ENCODE measurements around the gene MIOS.

Gene MIOS

DNA sequence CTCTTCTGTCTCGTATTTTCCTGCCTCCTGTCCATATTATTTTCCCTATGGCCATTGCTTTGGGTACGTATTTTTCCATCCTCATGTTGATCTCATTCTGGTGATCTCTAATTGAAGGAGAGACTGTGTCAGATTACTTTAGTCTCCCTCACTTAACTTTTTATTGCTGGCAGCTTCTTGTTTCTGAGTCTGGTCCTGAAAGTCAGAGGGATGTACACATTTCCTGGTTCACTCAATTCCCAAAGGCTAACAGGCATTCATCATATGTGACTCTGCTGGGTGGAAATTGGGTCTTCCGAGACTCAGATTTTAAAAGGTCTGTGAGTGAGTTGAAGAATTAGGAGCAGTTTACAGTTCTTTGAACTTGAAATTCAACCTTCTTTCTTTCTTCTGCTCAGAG is 84.8 kb downstream of the MIOS start:
- H3K27ac ChIP-seq (ENCODE audit: low read depth, low read length) = no peak overlapping the region
- TF ChIP-seq, protein P1, sequence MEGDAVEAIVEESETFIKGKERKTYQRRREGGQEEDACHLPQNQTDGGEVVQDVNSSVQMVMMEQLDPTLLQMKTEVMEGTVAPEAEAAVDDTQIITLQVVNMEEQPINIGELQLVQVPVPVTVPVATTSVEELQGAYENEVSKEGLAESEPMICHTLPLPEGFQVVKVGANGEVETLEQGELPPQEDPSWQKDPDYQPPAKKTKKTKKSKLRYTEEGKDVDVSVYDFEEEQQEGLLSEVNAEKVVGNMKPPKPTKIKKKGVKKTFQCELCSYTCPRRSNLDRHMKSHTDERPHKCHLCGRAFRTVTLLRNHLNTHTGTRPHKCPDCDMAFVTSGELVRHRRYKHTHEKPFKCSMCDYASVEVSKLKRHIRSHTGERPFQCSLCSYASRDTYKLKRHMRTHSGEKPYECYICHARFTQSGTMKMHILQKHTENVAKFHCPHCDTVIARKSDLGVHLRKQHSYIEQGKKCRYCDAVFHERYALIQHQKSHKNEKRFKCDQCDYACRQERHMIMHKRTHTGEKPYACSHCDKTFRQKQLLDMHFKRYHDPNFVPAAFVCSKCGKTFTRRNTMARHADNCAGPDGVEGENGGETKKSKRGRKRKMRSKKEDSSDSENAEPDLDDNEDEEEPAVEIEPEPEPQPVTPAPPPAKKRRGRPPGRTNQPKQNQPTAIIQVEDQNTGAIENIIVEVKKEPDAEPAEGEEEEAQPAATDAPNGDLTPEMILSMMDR (IDR thresholded peaks at IDR 0.05; ENCODE audit: low read depth, low read length, poor library complexity, severe bottlenecking) = no peak
- TF ChIP-seq EZH2phosphoT487 (IDR thresholded peaks at IDR 0.05; ENCODE audit: borderline replicate concordance, low read length) = no peak
- H3K27me3 ChIP-seq (ENCODE audit: control insufficient read depth, low read length) = no peaks in the 10 kb centered on the region
- H3K4me1 ChIP-seq (ENCODE audit: control insufficient read depth, low read length) = no peaks in the 10 kb centered on the region
- H3F3A ChIP-seq (ENCODE audit: control insufficient read depth, insufficient read depth) = peaks cover 4% of the 10 kb centered on the region; the same call in 1 of the 2 replicates
- no peaks in the 10 kb centered on the region for H3K36me3 ChIP-seq (ENCODE audit: control insufficient read depth, low read length)
- H3K4me3 ChIP-seq (ENCODE audit: low read length) = no peak overlapping the region
- no peak overlapping the region for H3K4me2 ChIP-seq (ENCODE audit: low read length)
- H3K79me2 ChIP-seq (ENCODE audit: control insufficient read depth, low read length) = peaks cover 33% of the 10 kb centered on the region
- H3K9me3 ChIP-seq (ENCODE audit: control insufficient read depth, insufficient read depth, low read length) = no peaks in the 10 kb centered on the region
- no peaks in the 10 kb centered on the region for H4K20me1 ChIP-seq (ENCODE audit: control insufficient read depth, insufficient read depth, low read depth, low read length)
- H3K9me2 ChIP-seq (replicated peaks; ENCODE audit: control insufficient read depth, low read length) = no peaks in the 10 kb centered on the region

GRCh38 chr7:7652798-7653540 is 86.3 kb downstream of the MIOS start:
- H3K4me3 ChIP-seq (ENCODE audit: low read length) = no peak overlapping the region
- no peak for TF ChIP-seq EZH2phosphoT487 (IDR thresholded peaks at IDR 0.05; ENCODE audit: borderline replicate concordance, low read length)
- TF ChIP-seq, protein P1 (IDR thresholded peaks at IDR 0.05; ENCODE audit: low read depth, low read length, poor library complexity, severe bottlenecking) = no peak
- no peak overlapping the region for H3K4me2 ChIP-seq (ENCODE audit: low read length)
- H3K79me2 ChIP-seq (ENCODE audit: control insufficient read depth, low read length) = peaks cover 23% of the 10 kb centered on the region
- H3K27ac ChIP-seq (ENCODE audit: low read depth, low read length) = no peak overlapping the region
- no peaks in the 10 kb centered on the region for H4K20me1 ChIP-seq (ENCODE audit: control insufficient read depth, insufficient read depth, low read depth, low read length)
- no peaks in the 10 kb centered on the region for H3K27me3 ChIP-seq (ENCODE audit: control insufficient read depth, low read length)
- H3K36me3 ChIP-seq (ENCODE audit: control insufficient read depth, low read length) = no peaks in the 10 kb centered on the region
- peaks cover 4% of the 10 kb centered on the region; the same call in 1 of the 2 replicates for H3F3A ChIP-seq (ENCODE audit: control insufficient read depth, insufficient read depth)
- H3K4me1 ChIP-seq (ENCODE audit: control insufficient read depth, low read length) = no peaks in the 10 kb centered on the region
- no peaks in the 10 kb centered on the region for H3K9me2 ChIP-seq (replicated peaks; ENCODE audit: control insufficient read depth, low read length)
- H3K9me3 ChIP-seq (ENCODE audit: control insufficient read depth, insufficient read depth, low read length) = no peaks in the 10 kb centered on the region

DNA sequence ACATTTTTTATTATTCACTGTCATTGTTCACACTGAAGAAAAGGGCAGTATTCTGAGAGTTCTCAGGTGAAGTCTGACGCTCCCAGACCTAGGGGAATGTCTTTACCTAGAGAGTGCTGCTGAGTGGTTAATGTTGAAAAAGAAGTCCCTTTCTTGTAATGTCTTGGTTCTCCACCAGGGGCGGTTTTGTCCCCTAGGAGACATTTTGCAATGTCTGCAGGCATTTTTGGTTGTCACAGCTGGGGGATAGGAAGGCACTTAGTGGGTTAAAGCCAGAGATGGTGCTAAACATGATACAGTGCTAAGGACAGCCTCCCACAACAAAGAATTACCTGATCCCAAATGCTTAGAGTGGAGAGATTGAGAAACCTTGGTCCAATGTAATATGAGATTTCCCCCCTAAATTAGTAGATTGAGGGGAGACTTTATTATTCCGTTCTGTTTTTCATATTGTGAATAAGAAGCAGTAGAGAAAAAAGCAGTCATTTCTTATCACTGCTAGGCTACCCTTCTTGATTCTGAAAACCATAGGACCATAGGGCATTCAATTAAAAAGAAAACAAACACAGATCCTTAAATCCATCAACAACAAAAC is 87.0 kb downstream of the MIOS start:
- Histone ChIP-seq H3K36me3 (ENCODE audit: control insufficient read depth, low read length) (no peaks in the 10 kb centered on the region), H3K27me3 (ENCODE audit: control insufficient read depth, low read length) (no peaks in the 10 kb centered on the region), H4K20me1 (ENCODE audit: control insufficient read depth, insufficient read depth, low read depth, low read length) (no peaks in the 10 kb centered on the region), H3K4me1 (ENCODE audit: control insufficient read depth, low read length) (no peaks in the 10 kb centered on the region), H3K9me3 (ENCODE audit: control insufficient read depth, insufficient read depth, low read length) (no peaks in the 10 kb centered on the region), H3K27ac (ENCODE audit: low read depth, low read length) (no peak overlapping the region), H3K79me2 (ENCODE audit: control insufficient read depth, low read length) (peaks cover 19% of the 10 kb centered on the region), H3K4me2 (ENCODE audit: low read length) (no peak overlapping the region), H3K4me3 (ENCODE audit: low read length) (no peak overlapping the region), H3K9me2 (replicated peaks; ENCODE audit: control insufficient read depth, low read length) (no peaks in the 10 kb centered on the region), H3F3A (ENCODE audit: control insufficient read depth, insufficient read depth) (peaks cover 4% of the 10 kb centered on the region; the same call in 1 of the 2 replicates)
- TF ChIP-seq, protein P1 (IDR thresholded peaks at IDR 0.05; ENCODE audit: low read depth, low read length, poor library complexity, severe bottlenecking) = peak; percentile 94
- no peak for TF ChIP-seq EZH2phosphoT487 (IDR thresholded peaks at IDR 0.05; ENCODE audit: borderline replicate concordance, low read length)

Data from DOHH2 (cell line).